ENCODE measurements around the gene ZBTB7B.

DNA sequence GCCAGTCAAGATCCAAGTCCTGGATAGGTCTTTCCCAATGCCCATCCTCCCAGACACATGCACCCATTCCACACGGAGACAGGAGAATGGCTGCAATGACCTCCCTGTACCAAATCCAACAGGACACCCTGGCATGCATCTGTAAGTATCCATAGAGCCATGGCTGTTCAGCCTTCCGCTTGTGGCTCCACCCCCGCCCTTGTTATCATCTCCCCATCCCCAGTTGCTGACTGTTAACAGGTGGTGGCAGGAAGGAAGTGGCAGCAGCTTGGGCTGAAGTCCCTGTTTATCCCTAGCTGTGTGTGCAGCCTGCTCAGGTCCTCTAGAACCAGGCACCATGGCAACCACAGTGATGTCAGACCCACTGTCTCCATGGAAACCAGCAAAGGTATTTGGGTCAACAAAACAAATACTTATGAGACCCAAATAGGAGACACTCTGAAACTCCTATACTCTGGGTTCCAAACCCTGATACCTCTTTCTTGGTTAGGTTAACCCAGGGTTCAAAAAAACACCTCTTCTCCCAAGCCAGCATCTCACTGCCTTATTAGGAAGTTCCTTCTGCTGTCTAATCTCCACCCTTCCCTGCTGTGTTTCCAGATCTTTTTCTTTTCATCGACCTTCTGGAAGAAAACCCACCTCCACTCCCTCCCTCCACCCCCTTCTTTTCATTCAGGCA is 47.4 kb upstream of the ZBTB7B start:
- TF ChIP-seq, protein P1, sequence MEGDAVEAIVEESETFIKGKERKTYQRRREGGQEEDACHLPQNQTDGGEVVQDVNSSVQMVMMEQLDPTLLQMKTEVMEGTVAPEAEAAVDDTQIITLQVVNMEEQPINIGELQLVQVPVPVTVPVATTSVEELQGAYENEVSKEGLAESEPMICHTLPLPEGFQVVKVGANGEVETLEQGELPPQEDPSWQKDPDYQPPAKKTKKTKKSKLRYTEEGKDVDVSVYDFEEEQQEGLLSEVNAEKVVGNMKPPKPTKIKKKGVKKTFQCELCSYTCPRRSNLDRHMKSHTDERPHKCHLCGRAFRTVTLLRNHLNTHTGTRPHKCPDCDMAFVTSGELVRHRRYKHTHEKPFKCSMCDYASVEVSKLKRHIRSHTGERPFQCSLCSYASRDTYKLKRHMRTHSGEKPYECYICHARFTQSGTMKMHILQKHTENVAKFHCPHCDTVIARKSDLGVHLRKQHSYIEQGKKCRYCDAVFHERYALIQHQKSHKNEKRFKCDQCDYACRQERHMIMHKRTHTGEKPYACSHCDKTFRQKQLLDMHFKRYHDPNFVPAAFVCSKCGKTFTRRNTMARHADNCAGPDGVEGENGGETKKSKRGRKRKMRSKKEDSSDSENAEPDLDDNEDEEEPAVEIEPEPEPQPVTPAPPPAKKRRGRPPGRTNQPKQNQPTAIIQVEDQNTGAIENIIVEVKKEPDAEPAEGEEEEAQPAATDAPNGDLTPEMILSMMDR (conservative IDR thresholded peaks at IDR 0.05 in 1 of 2, IDR thresholded peaks at IDR 0.05 in 1 of 2; ENCODE audit: extremely low read depth in 1 of 2, insufficient read depth in 1 of 2, low read depth in 1 of 2, low read length in 2 of 2), result no peak
- no peak for TF ChIP-seq EZH2 (IDR thresholded peaks at IDR 0.05; ENCODE audit: borderline replicate concordance, low read length)
